ENCODE results near the gene MLLT10.
A peak's percentile ranks its signal among the peaks of the same experiment; 100 is the strongest.

Gene MLLT10

DNA sequence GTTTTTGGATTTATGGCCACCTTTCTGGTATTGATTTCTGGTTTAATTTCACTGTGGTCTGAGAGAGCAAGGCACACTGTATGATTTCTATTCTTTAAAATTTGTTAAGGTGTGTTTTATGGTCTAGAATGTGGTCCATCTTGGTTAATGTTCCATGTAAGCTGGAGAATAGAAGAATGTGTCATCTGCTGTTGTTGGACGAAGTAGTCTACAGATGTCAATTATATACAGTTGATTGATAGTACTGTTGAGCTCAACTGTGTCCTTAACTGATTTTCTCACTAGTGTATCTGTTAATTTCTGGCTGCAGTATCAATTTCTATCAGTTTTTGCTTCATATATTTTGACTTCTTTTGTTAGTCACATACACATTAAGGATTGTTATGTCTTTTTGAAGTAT is 127.1 kb downstream of the MLLT10 start:
- TF ChIP-seq, protein P1, sequence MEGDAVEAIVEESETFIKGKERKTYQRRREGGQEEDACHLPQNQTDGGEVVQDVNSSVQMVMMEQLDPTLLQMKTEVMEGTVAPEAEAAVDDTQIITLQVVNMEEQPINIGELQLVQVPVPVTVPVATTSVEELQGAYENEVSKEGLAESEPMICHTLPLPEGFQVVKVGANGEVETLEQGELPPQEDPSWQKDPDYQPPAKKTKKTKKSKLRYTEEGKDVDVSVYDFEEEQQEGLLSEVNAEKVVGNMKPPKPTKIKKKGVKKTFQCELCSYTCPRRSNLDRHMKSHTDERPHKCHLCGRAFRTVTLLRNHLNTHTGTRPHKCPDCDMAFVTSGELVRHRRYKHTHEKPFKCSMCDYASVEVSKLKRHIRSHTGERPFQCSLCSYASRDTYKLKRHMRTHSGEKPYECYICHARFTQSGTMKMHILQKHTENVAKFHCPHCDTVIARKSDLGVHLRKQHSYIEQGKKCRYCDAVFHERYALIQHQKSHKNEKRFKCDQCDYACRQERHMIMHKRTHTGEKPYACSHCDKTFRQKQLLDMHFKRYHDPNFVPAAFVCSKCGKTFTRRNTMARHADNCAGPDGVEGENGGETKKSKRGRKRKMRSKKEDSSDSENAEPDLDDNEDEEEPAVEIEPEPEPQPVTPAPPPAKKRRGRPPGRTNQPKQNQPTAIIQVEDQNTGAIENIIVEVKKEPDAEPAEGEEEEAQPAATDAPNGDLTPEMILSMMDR (IDR thresholded peaks at IDR 0.05; ENCODE audit: insufficient read depth, missing control alignments): no peak
- peak; percentile 55 for FAIRE-seq
- no peak for DNase-seq (ENCODE audit: insufficient read length, low spot score)

- DNase-seq (ENCODE audit: insufficient read length, low spot score) (no peak), FAIRE-seq (no peak)
- TF ChIP-seq, protein P1 (IDR thresholded peaks at IDR 0.05; ENCODE audit: insufficient read depth, missing control alignments): no peak
These were observed 127.9 kb downstream of the MLLT10 start for GRCh38 chr10:21661935-21662334.

- FAIRE-seq (no peak), DNase-seq (ENCODE audit: insufficient read length, low spot score) (no peak)
- TF ChIP-seq, protein P1 (IDR thresholded peaks at IDR 0.05; ENCODE audit: insufficient read depth, missing control alignments): no peak
These were observed 128.6 kb downstream of the MLLT10 start for GRCh38 chr10:21662635-21663034.

- FAIRE-seq (no peak), DNase-seq (ENCODE audit: insufficient read length, low spot score) (no peak)
- TF ChIP-seq, protein P1 (IDR thresholded peaks at IDR 0.05; ENCODE audit: insufficient read depth, missing control alignments): no peak
These were observed 134.8 kb downstream of the MLLT10 start for GRCh38 chr10:21668831-21669230.

- no peak for DNase-seq (ENCODE audit: insufficient read length, low spot score)
- FAIRE-seq: no peak
- TF ChIP-seq, protein P1 (IDR thresholded peaks at IDR 0.05; ENCODE audit: insufficient read depth, missing control alignments): no peak
These were observed 136.4 kb downstream of the MLLT10 start for GRCh38 chr10:21670391-21670790.

DNA sequence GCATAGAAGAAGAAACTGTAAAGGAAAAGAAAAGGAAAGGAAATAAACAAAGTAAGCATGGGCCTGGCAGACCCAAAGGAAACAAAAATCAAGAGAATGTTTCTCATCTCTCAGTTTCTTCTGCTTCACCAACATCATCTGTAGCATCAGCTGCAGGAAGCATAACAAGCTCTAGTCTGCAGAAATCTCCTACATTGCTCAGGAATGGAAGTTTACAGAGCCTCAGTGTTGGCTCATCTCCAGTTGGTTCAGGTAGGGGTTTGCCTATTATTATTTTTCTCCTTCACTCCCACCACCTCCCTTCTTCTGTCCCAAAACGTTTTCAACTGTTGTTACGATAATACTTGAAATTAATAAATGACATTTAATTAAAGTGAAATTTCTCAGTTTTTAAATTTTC is 139.6 kb downstream of the MLLT10 start:
- TF ChIP-seq, protein P1 (IDR thresholded peaks at IDR 0.05; ENCODE audit: insufficient read depth, missing control alignments): no peak
- FAIRE-seq: no peak
- no peak for DNase-seq (ENCODE audit: insufficient read length, low spot score)

GRCh38 chr10:21675157-21675796 is 141.2 kb downstream of the MLLT10 start:
- FAIRE-seq (peak; percentile 67), DNase-seq (ENCODE audit: insufficient read length, low spot score) (no peak)
- TF ChIP-seq, protein P1 (IDR thresholded peaks at IDR 0.05; ENCODE audit: insufficient read depth, missing control alignments): peak; percentile 59

All from D721Med (cell line).